Activated CD4-positive, alpha-beta T cell treated with anti-CD3 and anti-CD28 coated beads, Interleukin-2, Interleukin-6, amounts not matched to agents 100 ng/mL and 50 ng/mL, durations not matched to agents 16 hours and 8 hours (primary cell): ENCODE results near the gene ZBTB22.
"Not testable (repeated sequence)": the region's sequence is repeated elsewhere in the genome, so short reads cannot be mapped to it uniquely, and the experiment has no call there.

ENCODE experiments used
- DNase-seq: peaks from one replicate; pipeline ENCODE4 v3.0.0-alpha.2; 2020

Gene ZBTB22

GRCh38 chr6:33298773-33299236, 18.7 kb downstream of the ZBTB22 start, which contains the start of gene RGL2:
Gene RGL2 (minus strand): TSS chr6:33298942. CDS start chr6:33298610, 332 bp downstream.
- DNase-seq: peak; percentile 66

DNA sequence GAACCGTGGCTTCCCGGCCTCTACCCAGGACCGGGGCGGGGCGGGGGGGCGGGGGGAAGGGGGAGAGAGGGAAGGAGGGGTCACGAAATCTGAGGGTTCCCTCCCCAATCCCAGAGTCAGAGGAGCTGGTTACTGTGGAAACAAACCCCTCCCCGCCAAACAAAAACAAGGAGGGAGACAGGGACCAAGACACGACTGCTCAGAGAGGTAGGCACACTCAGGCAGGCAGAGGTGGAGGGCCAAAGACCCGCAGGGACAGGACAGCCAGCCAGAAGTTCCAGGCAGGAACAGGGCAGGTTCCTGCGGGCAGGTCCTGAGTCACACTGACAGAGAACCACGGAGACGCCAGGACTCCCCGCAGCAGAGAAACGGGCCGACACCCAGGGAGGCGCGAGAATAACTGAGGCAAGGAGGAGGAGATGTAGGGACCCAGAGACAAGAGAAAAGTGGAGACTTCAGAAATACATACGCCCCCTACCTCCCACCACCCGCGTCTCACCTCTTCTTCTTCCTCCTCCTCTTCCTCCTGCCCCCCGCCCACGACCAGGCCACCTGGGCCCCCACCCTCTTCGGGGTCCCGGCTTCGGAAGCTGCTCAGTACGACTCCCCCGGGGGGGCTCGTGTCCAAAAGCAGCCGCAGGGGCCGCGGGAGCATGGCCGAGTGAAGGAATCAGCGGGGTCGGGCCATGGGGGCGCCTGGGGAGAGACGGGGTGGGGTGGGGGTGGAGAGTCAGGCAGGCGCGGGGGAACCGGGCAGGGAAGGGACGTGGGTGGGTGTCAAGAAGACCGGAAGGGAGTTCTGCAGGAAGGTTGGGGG, 19.4 kb downstream of the ZBTB22 start:
- DNase-seq: peak; percentile 75

DNA sequence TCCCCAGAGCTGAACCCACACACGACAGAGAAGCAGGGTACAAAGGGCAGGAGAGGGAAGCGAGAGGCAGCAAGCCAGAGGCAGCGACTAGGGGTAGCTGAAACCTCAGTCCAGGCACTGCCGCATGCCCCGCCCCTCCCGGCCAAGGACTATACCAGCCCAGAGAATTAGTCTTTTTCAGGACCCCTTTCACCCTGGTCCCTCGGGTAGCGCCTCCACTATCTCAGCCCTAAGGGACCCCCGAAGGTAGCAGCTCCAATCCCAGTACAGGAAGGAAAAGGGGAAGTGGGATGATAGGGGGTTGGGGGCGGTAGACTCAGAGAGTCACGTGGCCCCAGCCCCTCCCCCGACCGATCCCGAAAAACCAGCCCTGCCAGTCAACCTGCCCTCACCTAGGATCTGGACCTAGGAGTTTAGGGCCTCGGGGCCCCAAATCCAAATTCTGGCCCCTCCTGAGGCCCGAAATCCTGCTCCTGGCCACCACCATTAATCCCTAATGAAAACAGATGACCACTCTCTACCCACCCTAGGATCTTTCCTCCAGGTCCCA, 20.1 kb downstream of the ZBTB22 start:
- no peak for DNase-seq

GRCh38 chr6:33296797-33297405, 20.6 kb downstream of the ZBTB22 start:
- DNase-seq: no peak

GRCh38 chr6:33295621-33296369, 21.7 kb downstream of the ZBTB22 start:
- no peak for DNase-seq

DNA sequence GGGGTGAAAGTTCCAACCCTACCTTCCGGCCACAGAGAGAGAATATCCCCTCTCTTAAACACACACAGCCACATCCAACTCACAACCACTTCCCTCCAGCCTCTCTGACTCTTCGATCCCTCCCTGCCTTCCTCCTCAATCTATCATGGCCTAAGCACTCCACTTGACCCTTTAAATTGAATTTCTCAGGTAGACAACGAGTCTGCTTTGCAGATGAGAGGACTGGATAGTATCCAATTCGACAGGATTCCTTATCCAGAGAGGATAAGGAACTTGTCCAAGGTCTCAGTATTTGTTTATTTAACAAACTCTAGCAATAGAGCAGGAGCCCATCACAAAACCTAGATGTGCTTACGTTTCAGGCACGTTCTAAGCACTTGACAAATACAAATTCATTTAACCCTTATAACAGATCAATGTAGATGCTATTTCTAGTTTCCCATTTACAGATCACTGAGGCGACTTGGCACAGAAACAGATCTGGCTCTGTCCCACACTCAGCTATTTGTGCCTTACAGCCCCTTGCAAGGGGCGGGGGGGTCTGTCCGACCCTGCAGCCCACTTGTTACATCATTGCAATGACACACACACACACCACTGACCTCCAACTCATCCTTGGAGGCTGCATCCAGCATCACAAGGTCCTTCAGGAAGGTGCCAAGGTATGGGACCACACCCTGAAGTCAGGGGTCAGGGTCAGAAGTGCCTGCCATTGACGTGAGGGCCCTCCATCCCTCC, 23.3 kb downstream of the ZBTB22 start:
- no peak for DNase-seq

DNA sequence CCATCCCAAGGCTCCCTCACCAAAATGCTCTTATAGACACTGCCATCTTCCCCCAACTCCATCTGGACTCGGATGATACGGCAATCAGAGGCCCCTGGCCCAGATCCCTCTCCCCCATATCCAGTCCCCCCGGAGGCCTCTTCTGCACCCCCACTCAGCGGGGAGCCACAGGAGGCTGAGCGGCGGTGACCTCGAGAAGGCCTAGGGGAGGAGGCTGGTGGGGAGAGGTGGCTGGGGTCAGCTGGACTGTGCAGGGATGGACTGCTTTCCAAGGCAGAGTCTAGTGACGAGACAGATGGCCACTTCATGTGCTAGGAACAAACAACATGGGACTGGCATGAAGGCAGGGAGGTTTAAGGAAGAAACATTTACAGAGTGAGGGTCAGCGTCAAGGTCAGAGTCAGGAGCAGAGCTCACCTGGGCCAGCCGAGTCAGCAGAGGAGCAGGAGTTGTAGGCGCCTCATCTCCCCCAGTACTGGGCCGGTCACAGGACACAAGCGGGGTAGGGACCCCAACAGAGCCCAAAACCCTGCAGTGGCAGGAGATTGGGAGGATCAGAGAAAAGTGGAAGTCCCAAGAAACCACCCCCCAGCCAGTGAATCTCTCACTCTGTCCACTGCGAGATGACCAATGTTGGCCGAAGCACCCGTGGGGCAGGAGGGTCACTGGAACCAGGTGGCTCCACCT, 24.4 kb downstream of the ZBTB22 start:
- no peak for DNase-seq

DNA sequence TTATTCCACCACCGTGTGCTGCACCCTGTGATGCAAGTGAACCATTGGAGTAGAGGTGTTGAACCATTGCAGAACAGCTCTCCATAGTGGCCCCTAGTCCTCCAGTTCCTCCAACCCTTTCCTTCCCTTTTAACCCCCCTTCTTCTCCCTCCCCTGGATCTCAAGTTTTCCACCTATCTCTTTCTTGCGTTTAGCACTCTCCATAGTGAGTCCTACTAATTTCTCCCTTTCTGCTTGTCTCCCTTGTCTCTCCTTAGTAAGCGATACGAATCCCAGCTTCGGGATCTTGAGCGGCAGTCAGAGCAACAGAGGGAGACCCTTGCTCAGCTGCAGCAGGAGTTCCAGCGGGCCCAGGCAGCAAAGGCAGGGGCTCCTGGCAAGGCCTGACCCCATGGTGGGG, 27.1 kb downstream of the ZBTB22 start:
- no peak for DNase-seq

GRCh38 chr6:33289784-33290315, 27.7 kb downstream of the ZBTB22 start:
- DNase-seq: no peak

DNA sequence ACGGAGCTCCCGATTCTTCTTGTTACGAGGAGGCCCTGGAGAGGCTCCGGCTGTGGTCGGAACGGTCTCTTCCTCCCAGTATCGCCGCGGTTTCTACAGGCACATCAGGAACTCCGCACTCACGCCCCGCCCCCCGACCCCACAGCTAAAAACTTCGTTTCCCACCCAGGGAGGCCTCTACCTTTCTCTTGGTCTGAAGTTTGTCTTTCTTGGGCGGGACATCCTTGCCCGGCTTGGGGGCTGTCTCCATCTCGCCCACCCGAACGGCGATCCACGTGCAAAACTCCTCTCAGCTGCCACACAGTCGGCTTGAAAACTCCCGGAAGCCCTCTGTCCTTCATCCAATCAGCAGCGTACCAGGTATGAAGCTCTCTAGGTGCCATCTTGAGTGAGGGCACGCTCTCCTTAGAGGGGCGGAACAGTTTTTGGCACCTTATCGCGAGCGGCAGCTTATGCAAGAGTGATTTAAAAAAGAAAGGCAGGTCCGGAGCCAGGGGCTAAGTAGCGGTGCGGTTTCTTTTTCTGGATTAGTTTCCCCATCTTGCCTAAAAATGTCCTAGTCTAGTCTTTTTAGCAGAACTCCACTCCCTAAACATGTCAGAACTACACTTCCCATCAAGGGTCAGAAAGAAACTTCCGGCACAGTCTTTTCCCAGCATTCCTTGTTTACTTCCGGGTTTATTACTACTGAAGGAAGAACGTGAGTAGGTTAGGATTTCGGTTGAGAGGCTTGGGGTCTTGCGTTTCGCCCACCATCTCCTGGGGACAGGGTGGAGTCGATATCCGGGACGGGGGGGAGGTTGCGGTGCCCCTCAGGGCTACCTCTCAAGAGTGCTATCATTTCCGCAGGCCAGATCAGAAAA, 28.4 kb downstream of the ZBTB22 start, which contains the start of the genes PFDN6 and WDR46:
Gene PFDN6, plus strand, starts transcription at position 681 of the 863 bp plus-strand sequence. CDS start 256 bp downstream, outside the sequence.
Gene WDR46, minus strand, starts transcription at position 319 of the 863 bp plus-strand sequence. Its CDS starts 69 bp downstream, at position 250.
- peak; percentile 91 for DNase-seq

DNA sequence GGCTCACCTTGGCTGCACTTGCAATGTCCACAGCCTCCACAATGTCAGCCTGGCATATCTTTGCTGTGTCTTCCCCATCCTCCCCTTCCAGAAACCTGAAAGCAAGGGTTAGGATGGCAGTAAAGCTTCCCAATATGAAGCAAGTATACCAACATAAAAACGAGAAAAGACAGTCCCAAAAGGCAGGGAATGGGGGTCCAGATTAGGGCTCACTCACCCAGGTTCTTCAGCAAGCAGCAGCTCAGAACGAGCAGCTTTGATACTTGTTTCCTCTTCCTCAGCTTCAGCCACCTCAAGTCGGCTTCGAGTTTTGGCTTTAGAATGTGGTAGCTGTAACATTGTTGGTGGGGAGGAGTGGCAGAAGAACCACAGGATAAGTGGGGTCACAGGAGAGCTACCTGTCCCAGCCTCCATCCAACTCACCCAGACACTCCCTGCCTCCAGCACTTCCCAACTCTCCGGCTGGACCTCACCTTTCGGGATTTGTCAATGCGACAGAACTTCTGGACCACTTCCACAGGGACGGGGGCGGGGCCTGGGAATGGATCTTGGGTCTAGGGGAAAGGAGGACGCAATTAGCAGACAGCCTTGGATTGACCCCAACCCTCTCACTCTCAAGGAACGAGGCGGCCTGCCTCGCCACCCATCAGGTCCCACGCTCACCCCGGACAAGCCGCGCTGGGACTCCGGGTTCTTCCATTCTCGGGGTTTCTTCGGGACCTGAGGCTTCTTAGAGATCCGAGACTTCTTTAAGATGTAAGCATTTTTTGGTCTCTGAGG, 29.2 kb downstream of the ZBTB22 start:
- DNase-seq: no peak

GRCh38 chr6:33286946-33287914, 30.3 kb downstream of the ZBTB22 start:
- no peak for DNase-seq

GRCh38 chr6:33285214-33285613, 32.3 kb downstream of the ZBTB22 start:
- not testable (repeated sequence) for DNase-seq

GRCh38 chr6:33280539-33280938, 37.0 kb downstream of the ZBTB22 start:
- DNase-seq: no peak

DNA sequence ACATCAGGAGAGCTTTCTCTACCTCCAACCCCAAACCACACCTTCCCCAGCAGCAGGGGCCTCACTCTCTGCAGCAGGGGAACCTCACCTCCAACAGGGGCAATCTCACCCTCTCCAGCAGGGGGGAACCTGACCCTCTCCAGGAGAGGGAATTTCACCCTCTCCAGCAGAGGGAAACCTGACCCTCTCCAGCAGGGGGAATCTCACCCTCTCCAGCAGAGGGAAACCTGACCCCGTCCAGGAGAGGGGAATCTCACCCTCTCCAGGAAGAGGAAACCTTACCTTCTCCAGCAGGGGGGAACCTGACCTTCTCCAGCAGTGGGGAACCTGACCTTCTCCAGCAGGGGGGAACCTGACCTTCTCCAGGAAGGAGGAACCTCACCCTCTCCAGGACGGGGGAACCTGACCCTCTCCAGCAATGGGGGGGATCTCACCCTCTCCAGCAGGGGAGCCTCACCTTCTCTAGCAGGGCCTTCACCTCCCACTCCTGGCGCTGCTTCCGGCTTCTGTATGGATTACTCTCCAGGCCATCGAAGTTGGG, 37.5 kb downstream of the ZBTB22 start:
- no peak for DNase-seq

- no peak for DNase-seq
Observed at GRCh38 chr6:33279257-33279695, 38.3 kb downstream of the ZBTB22 start.

- no peak for DNase-seq
Observed at GRCh38 chr6:33278810-33279209, 38.7 kb downstream of the ZBTB22 start.

DNA sequence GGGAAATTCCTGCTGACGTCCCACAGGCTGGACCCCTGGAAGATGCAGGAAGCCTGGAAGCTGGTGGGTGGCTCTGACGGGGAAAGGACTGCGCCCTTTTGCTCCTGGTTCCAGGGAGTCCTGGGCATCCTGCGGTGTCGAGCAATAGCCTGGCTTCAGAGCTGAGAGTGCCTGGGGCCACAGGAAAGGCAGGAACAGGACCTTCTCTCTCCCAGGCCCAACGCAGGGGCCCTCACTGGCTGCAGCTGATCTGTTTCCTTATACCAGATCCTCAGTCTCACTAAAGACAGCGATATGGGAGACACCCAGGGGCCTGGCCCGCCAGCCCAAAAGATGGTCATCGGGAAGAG, 39.2 kb downstream of the ZBTB22 start:
- no peak for DNase-seq
